ENCODE results near the gene ZNF280A. TPM values are rescaled to one million over a fixed set of nuclear protein-coding genes. Genes with fewer than 3 reads are reported as not detected.
"Not testable (repeated sequence)": the region's sequence is repeated elsewhere in the genome, so short reads cannot be mapped to it uniquely, and the experiment has no call there.

The ZNF280A gene
- total and polyA plus RNA-seq, 8 donors = not detected

- no peak for DNase-seq
- Histone ChIP-seq H3K9me3 (no peaks in the 10 kb centered on the region), H3K36me3 (no peaks in the 10 kb centered on the region), H3K4me3 (no peak overlapping the region), H3K27ac (no peak overlapping the region), H3K4me1 (no peaks in the 10 kb centered on the region), H3K27me3 (peaks cover 0 to 60% (median 13%) of the 10 kb centered on the region in 3 donors)
- intact Hi-C loops (cut with DNase I; ENCODE audit: low total_unique reads) = no loop called here
- TF ChIP-seq, protein P1, sequence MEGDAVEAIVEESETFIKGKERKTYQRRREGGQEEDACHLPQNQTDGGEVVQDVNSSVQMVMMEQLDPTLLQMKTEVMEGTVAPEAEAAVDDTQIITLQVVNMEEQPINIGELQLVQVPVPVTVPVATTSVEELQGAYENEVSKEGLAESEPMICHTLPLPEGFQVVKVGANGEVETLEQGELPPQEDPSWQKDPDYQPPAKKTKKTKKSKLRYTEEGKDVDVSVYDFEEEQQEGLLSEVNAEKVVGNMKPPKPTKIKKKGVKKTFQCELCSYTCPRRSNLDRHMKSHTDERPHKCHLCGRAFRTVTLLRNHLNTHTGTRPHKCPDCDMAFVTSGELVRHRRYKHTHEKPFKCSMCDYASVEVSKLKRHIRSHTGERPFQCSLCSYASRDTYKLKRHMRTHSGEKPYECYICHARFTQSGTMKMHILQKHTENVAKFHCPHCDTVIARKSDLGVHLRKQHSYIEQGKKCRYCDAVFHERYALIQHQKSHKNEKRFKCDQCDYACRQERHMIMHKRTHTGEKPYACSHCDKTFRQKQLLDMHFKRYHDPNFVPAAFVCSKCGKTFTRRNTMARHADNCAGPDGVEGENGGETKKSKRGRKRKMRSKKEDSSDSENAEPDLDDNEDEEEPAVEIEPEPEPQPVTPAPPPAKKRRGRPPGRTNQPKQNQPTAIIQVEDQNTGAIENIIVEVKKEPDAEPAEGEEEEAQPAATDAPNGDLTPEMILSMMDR (IDR thresholded peaks at IDR 0.05) = no peak
- TF ChIP-seq EP300 (IDR thresholded peaks at IDR 0.05) = no peak
- TF ChIP-seq POLR2A (IDR thresholded peaks at IDR 0.05) = no peak
- TF ChIP-seq POLR2AphosphoS5 (IDR thresholded peaks at IDR 0.05) = no peak
- WGBS, 5 donors = 60 to 82% (median 73%) methylated on average over 5 of the region's 5 CpGs
Observed at GRCh38 chr22:22519591-22519990, 479 bp downstream of the ZNF280A start.

DNA sequence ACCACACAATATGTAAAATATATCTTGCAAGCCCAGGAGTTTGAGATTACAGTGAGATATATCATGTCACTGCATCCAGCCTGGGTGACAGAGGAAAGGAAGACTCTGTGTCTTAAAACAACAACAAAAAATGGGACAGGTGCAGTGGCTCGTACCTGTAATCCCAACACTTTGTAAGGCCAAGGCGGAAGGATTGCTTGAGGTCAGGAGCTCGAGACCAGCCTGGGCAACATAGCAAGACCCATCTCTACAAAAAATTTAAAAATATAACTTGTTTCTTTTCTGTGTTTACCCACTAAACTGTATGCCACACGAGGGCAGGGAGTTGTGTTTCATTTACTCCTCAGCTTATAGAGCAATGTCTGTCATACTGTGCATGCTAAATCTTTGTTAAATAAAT lies 3.1 kb downstream of the ZNF280A start:
- no peaks in the 10 kb centered on the region for H3K36me3 ChIP-seq
- H3K4me3 ChIP-seq = no peak overlapping the region
- intact Hi-C loops (cut with DNase I; ENCODE audit: low total_unique reads) = no loop called here
- H3K27ac ChIP-seq = no peak overlapping the region
- no peaks in the 10 kb centered on the region for H3K9me3 ChIP-seq
- TF ChIP-seq POLR2AphosphoS5 (IDR thresholded peaks at IDR 0.05) (no peak), POLR2A (IDR thresholded peaks at IDR 0.05) (no peak), EP300 (IDR thresholded peaks at IDR 0.05) (no peak)
- TF ChIP-seq, protein P1 (IDR thresholded peaks at IDR 0.05) = no peak
- DNase-seq = no peak
- no peaks in the 10 kb centered on the region for H3K4me1 ChIP-seq
- WGBS, 5 donors = 58 to 72% (median 67%) methylated on average over 4 of the region's 4 CpGs
- peaks cover 0 to 46% (median 13%) of the 10 kb centered on the region in 3 donors for H3K27me3 ChIP-seq

DNA sequence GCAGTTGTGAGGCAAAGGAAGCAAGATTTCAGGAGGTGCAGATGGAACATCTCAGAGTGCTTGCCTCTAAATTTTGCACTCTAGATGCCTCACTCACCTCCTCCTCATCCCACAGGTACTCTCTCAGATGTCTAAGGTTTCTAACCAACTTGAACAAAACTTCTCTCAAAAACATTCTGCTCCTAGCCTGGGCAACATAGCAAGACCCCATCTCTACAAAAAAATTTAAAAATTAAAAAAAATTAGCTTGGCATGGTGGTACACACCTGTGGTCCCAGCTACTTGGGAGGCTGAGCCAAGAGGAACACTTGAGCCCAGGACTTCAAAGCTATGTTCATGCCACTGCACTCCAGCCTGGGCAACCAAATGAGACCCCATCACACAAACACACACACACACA lies 4.2 kb downstream of the ZNF280A start:
- H3K9me3 ChIP-seq = peaks cover 0 to 2% (median 0%) of the 10 kb centered on the region in 4 donors
- no peaks in the 10 kb centered on the region for H3K4me1 ChIP-seq
- no peak overlapping the region for H3K4me3 ChIP-seq
- TF ChIP-seq POLR2AphosphoS5 (IDR thresholded peaks at IDR 0.05) (no peak), POLR2A (IDR thresholded peaks at IDR 0.05) (no peak), EP300 (IDR thresholded peaks at IDR 0.05) (no peak)
- TF ChIP-seq, protein P1 (IDR thresholded peaks at IDR 0.05) = no peak
- no peak for DNase-seq
- H3K36me3 ChIP-seq = no peaks in the 10 kb centered on the region
- H3K27ac ChIP-seq = no peak overlapping the region
- peaks cover 0 to 38% (median 13%) of the 10 kb centered on the region in 3 donors for H3K27me3 ChIP-seq
- intact Hi-C loops (cut with DNase I; ENCODE audit: low total_unique reads) = no loop called here

DNA sequence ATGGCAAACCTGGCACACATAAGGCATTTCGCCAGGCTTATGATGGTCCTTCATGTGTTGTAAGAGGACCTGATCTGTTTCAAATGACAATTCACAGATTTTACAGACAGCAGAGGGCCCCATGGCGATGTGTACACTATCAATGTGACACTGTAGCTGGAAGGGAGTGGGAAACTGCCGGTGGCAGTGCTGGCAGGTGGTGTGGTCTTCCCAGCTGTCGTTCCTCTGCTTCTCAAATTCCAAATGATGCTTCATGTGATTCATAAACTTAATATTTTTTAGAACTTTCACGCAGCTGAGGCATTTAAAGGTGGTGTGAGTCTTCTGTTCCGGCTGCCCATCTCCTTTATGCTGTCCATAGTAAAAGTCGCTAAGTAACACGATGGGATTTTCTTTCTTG lies 5.6 kb downstream of the ZNF280A start:
- Histone ChIP-seq H3K27me3 (peaks cover 0 to 38% (median 13%) of the 10 kb centered on the region in 3 donors), H3K9me3 (peaks cover 0 to 15% (median 7%) of the 10 kb centered on the region in 4 donors)
- intact Hi-C loops (cut with DNase I; ENCODE audit: low total_unique reads); H3K4me3 ChIP-seq; DNase-seq; H3K4me1 ChIP-seq; H3K36me3 ChIP-seq; H3K27ac ChIP-seq: not testable (repeated sequence)
- WGBS, 5 donors = 51 to 63% (median 59%) methylated on average over 8 of the region's 8 CpGs

DNA sequence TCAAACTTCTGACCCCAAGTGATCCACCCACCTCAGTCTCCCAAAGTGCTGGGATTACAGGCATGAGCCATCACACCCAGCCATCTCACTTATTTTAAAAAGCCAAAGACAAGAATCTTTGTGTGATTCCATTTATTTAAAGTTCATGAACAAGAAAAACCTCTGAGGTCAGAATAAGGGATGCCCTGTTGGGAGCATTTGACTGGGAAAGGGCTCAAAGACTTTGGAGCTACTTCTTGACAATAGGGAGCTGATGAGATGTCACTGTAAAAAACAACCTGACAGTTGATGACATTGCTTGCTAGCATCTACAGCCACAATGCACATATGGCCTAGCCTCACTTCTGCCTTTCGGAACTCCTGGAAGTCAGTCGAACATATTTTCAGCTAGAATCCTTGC lies 6.5 kb downstream of the ZNF280A start:
- no peaks in the 10 kb centered on the region for H3K36me3 ChIP-seq
- intact Hi-C loops (cut with DNase I; ENCODE audit: low total_unique reads) = no loop called here
- H3K4me3 ChIP-seq = no peak overlapping the region
- TF ChIP-seq, protein P1 (IDR thresholded peaks at IDR 0.05) = no peak
- TF ChIP-seq POLR2AphosphoS5 (IDR thresholded peaks at IDR 0.05) (no peak), POLR2A (IDR thresholded peaks at IDR 0.05) (no peak), EP300 (IDR thresholded peaks at IDR 0.05) (no peak)
- 89 to 97% (median 95%) methylated on average over 2 of the region's 2 CpGs for WGBS, 5 donors
- peaks cover 0 to 23% (median 10%) of the 10 kb centered on the region in 4 donors for H3K9me3 ChIP-seq
- H3K4me1 ChIP-seq = peaks cover 0 to 5% (median 4%) of the 10 kb centered on the region in 4 donors
- peaks cover 0 to 42% (median 13%) of the 10 kb centered on the region in 3 donors for H3K27me3 ChIP-seq
- no peak for DNase-seq
- no peak overlapping the region for H3K27ac ChIP-seq
